SH-SY5Y (cell line): ENCODE measurements around the gene FBXL7.

Experiments
- GATA2 ChIP-seq: IDR thresholded peaks from 2 replicates; pipeline ENCODE4 v1.6.1; 2011; ENCODE audit warnings: mild to moderate bottlenecking, low read depth, low read length
- GATA3 ChIP-seq: IDR thresholded peaks from 2 replicates; pipeline ENCODE4 v1.6.1; 2011; ENCODE audit warnings: low read depth, mild to moderate bottlenecking, low read length, moderate library complexity

Gene FBXL7

GRCh38 chr5:15545082-15545481 is 45.1 kb downstream of the FBXL7 start:
- TF ChIP-seq GATA3 (no peak), GATA2 (no peak)

DNA sequence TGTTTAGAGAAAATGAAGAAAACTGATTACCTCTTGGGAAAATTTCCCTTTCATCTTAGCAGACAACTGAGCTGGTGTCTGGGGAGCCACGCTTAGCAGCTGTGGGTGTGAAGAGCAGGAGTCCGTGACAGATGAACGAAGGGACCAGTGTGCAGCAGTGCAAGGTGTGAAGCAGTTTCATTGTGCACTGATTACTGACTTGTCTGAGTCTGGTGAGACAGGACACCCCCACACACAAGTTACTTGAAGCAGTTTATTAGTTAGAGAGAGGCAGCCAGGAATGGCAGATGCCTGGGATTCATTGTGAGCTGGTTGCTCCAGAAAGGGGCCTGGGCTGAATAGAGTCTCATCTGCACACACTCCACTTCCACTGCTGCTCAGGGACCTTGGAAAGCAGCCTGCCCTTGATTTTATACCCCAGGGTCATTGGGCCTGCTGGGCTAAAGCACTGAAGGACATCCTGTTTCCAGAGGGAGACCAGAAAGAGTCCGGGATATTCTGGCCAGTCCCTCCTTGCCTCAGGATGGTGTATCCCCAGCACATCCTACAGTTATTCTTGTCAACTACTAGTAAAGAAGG is 47.4 kb downstream of the FBXL7 start:
- no peak for TF ChIP-seq GATA3
- TF ChIP-seq GATA2, result no peak

DNA sequence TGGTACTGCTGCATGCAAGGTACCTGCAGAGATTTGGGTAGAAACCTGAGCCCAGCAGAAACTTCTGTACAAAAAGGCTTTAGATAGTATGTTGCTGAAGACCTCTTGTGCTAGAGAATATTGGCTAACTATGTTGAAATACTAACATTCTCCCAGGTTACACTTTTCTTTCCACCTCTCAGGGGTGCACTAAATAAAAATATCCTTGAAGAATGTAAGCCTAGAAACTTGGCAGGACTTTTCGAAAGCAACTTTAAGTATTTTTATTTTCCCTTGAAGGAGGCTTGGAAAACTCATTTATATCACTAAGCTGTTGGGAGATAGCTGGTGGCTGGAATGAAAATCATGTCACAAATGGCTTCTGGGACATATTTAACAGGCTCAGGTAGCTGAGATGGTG is 50.0 kb downstream of the FBXL7 start:
- TF ChIP-seq GATA2, result no peak
- no peak for TF ChIP-seq GATA3

DNA sequence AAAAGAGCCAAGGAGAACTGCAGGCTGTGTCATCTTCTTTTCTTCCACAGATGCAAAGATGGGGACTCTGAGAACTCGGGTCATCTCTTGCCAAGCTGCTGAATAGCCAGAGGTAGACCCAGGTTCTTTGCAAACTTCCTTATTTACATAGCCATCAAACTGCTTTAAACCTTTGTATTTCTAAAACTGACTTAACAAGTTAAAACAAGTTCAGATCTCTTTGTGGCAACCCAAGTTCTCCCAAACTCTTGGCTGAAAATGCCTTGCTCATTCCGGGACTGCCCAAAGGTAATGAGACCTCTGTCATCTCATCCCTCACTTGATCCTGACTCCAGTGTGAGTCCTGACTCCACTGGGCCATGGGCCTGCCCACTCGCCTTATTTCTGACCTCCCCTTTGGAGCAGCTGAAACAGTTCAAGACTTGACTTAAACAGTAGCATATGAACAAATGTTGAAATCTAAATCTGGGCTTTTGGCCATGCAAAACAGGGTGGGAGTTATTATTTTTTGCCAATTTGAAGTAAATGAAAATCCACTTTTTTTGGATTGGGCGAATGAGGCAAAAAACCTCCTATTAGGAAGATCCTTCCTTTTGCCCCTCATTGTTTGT is 50.6 kb downstream of the FBXL7 start:
- TF ChIP-seq GATA2 (no peak), GATA3 (no peak)

DNA sequence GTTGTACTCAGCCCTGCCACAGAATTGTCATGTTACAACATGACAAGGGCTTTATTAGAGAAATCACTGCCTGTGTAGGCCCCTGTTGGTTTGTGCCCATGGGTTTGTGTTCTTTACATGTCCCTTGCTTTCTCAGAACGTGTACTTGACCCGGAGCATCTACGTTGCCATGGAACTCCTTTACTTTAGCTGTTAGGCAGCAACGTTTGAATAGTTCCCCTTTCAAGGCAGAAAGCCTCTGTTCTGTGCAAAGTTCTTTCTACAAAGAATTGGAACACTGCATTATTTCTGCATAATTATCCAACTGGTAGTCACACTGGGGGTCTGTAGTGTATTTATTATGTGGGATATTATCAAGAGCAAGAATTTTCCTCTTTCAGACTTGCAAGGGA is 51.1 kb downstream of the FBXL7 start:
- TF ChIP-seq GATA2 (no peak), GATA3 (no peak)

DNA sequence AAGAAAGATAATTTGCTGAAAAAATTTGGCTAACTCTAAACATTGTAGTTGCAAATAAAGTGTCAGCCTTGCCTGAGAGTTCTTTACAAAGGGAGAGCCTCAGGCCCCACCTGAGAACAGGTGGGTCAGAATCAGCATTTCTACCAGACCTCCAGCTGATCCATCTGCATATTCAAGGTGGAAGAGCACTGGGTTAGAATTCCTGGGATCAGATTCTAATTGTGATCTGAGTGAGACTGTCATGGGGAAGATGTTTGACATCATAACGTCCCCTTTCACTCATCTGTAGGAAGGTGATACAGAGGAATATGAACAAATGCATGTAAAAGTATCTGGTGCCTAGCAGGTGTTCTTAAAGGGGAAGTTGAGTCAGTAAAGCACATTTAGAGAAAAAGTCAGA is 54.6 kb downstream of the FBXL7 start:
- TF ChIP-seq GATA2 (no peak), GATA3 (no peak)

DNA sequence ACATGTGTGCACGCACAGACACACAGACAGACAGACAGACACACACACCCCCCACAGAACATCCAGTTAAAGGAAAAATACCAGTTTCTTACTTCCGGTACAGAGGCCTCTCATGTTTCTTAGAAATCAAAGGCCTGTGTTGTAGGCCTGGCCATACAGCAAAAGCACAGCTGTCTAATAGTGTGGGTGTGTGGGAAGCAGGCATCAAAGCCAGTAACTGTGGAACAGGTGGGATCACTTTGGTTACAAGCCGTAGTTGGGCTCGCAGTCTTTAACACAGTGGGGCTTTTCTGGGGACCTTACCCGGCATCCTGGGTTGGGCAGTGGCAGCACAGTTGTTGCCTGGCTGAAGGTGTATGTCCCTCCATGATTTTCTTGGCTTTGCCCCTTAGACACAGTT is 55.2 kb downstream of the FBXL7 start:
- TF ChIP-seq GATA2, result no peak
- TF ChIP-seq GATA3, result no peak

DNA sequence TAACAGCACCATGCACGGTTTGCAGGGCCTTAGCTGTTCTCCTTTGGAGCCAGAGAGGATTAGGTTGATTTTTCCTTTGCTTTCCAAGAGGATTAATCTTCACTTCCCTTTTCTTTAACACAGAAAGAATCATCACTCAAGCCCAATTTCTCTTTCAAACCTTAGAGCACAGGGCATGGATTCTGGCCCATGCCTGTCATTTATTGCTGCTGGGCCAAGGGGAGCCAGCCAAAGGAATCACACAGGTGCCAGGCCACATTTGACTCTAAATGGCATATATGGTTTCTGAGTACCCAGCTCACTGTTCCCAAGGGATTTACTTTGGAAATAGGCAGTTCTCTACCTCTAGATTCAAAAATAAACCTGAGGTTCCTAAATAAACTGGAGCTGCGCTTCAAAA is 58.3 kb downstream of the FBXL7 start:
- TF ChIP-seq GATA2 (no peak), GATA3 (no peak)

DNA sequence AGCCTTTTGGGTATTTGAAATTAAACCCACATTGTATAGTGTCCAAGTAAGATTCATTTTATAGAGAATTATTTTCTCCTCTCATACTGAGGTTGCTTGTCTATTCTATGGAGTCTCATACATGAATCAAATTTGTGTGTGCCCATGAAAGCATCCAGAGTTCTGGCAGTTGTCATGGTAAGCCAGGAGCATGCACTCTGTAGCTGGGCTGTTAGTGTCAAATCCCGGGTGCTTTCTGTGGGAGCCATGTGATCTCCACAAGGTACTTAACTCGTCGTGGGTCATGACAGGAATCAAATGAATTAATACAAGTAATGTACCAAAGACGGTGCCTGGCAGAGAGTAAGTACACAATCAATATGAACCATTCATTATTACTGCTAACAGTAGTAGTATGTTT is 58.7 kb downstream of the FBXL7 start:
- no peak for TF ChIP-seq GATA2

GRCh38 chr5:15560421-15560820 is 60.4 kb downstream of the FBXL7 start:
- no peak for TF ChIP-seq GATA3
- TF ChIP-seq GATA2, result no peak

DNA sequence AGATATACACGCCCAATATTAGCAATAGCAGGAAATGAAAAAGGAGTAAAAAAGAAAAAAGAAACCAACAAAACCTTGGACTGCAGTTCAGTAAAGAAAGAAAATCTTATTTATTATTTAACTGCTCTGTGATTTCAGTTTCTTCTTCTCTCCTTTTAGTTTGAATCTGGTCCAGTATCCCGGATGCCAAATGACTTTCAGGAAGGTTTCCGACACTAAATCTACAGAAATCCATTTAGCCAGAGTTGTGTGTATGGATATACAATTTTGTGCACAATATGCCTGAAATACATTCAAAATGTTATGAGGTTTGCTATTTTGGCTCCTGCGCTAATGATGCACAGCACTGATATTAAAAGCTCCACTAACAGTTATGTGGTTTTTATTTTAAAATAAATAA is 64.5 kb downstream of the FBXL7 start:
- no peak for TF ChIP-seq GATA2
- no peak for TF ChIP-seq GATA3

DNA sequence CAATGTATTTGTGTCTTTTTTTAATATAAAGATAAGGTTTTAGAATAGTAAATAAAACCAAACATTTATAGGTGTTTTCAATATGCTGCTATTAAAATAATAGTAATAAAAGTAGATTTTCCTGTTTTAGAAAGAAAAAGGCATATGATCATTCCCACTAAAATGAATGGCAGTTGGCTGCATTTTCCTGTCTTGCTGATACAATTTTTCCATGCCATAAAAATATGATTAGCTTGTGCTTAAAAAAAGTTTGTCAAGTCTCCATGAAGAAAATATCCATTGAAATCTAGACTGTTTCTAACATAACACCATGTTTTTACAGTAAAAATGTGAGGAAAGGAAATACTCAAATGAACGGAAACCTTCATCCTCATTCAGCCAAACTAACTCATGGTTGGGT is 65.0 kb downstream of the FBXL7 start:
- no peak for TF ChIP-seq GATA2
- no peak for TF ChIP-seq GATA3

GRCh38 chr5:15566306-15566705 is 66.3 kb downstream of the FBXL7 start:
- no peak for TF ChIP-seq GATA3
- no peak for TF ChIP-seq GATA2

- TF ChIP-seq GATA2 (no peak), GATA3 (no peak)
These were observed 66.8 kb downstream of the FBXL7 start for GRCh38 chr5:15566789-15567188.

DNA sequence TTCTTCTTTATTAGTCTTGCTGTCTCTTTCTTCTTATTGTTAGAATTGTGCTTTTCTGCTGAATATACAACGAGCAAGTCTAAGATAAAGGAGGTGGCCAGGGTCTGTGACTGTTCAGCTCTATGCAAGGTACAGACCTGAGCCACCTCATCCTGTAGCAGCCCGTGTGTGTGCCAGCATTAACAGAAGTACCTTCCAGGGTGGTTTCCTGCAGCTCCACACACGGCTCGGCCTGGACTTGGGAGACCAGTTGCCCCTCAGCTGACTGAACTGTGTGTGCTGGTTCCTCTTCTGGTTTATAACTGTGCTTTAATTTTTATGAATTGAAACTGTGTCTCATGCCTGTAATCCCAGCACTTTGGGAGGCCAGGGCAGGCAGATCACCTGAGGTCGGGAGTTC is 70.5 kb downstream of the FBXL7 start:
- TF ChIP-seq GATA3 (no peak), GATA2 (no peak)

DNA sequence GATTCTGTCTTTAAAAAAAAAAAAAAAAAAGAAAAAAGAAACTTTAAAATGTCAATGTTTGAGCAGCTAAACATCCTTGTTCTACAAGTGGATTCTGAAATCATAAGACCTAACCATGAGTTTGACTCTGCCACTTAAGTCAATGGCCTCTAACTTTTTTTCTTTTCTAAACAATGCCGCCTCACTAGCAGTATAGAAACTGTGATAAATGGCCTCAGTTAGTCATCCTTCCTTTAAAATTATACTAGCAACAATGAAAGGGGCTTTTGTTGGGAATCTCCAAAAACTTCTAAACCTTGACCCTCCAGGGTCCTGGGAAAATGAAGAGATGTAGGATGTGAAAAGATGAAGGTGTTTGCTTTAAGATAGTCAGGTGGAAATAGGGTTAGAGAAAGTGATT is 71.1 kb downstream of the FBXL7 start:
- TF ChIP-seq GATA2 (no peak), GATA3 (no peak)

GRCh38 chr5:15571618-15572017 is 71.6 kb downstream of the FBXL7 start:
- TF ChIP-seq GATA3, result no peak
- no peak for TF ChIP-seq GATA2
